Loucy (cell line): ENCODE measurements around the gene MIPEP.

ENCODE experiments used
- H2AFZ ChIP-seq: fragments of 200-600 bp; sonication (generic); 2 replicates; pipeline ENCODE4 v1.6.0; 2016; ENCODE audit warnings: antibody characterized with exemption, mild to moderate bottlenecking, low read length, moderate library complexity
- H3F3A ChIP-seq: fragments of 200-600 bp; 2 replicates; pipeline ENCODE4 v1.6.0; 2016; ENCODE audit warnings: antibody characterized with exemption, low read depth, mild to moderate bottlenecking
- H3K27me3 ChIP-seq: fragments of 200-600 bp; sonication (generic); 2 replicates; pipeline ENCODE4 v1.6.1; 2014; ENCODE audit warnings: low read length, mild to moderate bottlenecking; ENCODE audit not compliant: insufficient read depth, poor library complexity, severe bottlenecking
- H3K36me3 ChIP-seq: fragments of 200-600 bp; sonication (generic); 2 replicates; pipeline ENCODE4 v1.6.1; 2016; ENCODE audit warnings: low read length; ENCODE audit not compliant: insufficient read depth
- H3K4me1 ChIP-seq: fragments of 200-600 bp; sonication (generic); 2 replicates; pipeline ENCODE4 v1.5.1; 2014; ENCODE audit warnings: low read length, mild to moderate bottlenecking; ENCODE audit not compliant: insufficient read depth, poor library complexity, severe bottlenecking
- H3K4me2 ChIP-seq: fragments of 200-600 bp; sonication (generic); 2 replicates; pipeline ENCODE4 v1.6.0; 2014; ENCODE audit warnings: antibody characterized with exemption, low read length, low read depth, mild to moderate bottlenecking; ENCODE audit not compliant: poor library complexity, severe bottlenecking
- H3K4me3 ChIP-seq: fragments of 200-600 bp; sonication (generic); 2 replicates; pipeline ENCODE4 v1.5.1; 2014; ENCODE audit warnings: low read length, mild to moderate bottlenecking, mixed read lengths; ENCODE audit not compliant: poor library complexity, severe bottlenecking
- H3K79me2 ChIP-seq: fragments of 200-600 bp; sonication (generic); 2 replicates; pipeline ENCODE4 v1.6.1; 2014; ENCODE audit warnings: low read length; ENCODE audit not compliant: insufficient read depth
- H3K9ac ChIP-seq: fragments of 200-600 bp; sonication (generic); 2 replicates; pipeline ENCODE4 v1.6.0; 2014; ENCODE audit warnings: mild to moderate bottlenecking, low read depth, low read length, moderate library complexity; ENCODE audit not compliant: poor library complexity, severe bottlenecking
- H3K9me2 ChIP-seq: fragments of 200-600 bp; sonication (generic); replicated peaks from 2 replicates; pipeline ENCODE4 v1.6.1; 2016; ENCODE audit warnings: low read depth, low read length, mixed read lengths
- H3K9me3 ChIP-seq: fragments of 200-600 bp; sonication (generic); 2 replicates; pipeline ENCODE4 v1.6.1; 2014; ENCODE audit warnings: mild to moderate bottlenecking, antibody characterized with exemption, low read length, low read depth; ENCODE audit not compliant: insufficient read depth
- H4K20me1 ChIP-seq: fragments of 200-600 bp; sonication (generic); 2 replicates; pipeline ENCODE4 v1.6.0; 2014; ENCODE audit warnings: antibody characterized with exemption, low read length, mild to moderate bottlenecking; ENCODE audit not compliant: insufficient read depth, poor library complexity, severe bottlenecking
- EZH2phosphoT487 ChIP-seq: fragments of 200-600 bp; IDR thresholded peaks from 2 replicates; pipeline ENCODE4 v1.6.1; 2018; ENCODE audit warnings: antibody characterized with exemption, mild to moderate bottlenecking, moderate library complexity, borderline replicate concordance
- TF ChIP-seq, protein P1 (sequence below): fragments of 200-600 bp; sonication (generic); conservative IDR thresholded peaks from 2 replicates; pipeline ENCODE4 v1.5.1; 2014; ENCODE audit warnings: mild to moderate bottlenecking, antibody characterized with exemption, low read length

The MIPEP gene

DNA sequence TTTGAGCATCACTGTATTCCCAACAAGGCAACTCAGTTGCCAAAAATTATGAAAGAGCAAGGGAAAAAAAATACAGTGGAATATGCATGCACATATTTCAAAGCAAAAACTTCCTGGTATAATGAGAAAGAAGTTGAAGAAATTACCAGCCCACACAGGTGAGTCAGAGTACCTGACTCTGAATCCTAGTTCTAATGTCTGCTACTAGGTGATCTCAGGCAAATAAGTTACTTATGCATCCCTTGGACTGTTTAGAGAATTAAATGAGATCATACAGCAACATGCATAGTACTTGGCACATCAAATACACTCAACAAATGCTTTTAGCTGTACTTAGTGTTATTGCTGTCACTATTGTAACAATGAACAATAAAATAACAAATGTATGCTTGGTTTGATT is 144.9 kb downstream of the MIPEP start:
- Histone ChIP-seq H3K9me3 (no peaks in the 10 kb centered on the region), H2AFZ (no peak overlapping the region), H3K79me2 (no peaks in the 10 kb centered on the region), H3K4me3 (no peak overlapping the region), H3F3A (0 out of 2 replicates have a peak, but pooled peaks cover 3% of the 10 kb centered on the region), H3K27me3 (no peaks in the 10 kb centered on the region), H3K9me2 (no peaks in the 10 kb centered on the region), H3K4me1 (peaks cover 13% of the 10 kb centered on the region), H3K4me2 (no peak overlapping the region), H3K36me3 (no peaks in the 10 kb centered on the region), H3K9ac (no peak overlapping the region), H4K20me1 (no peaks in the 10 kb centered on the region)
- TF ChIP-seq, protein P1, sequence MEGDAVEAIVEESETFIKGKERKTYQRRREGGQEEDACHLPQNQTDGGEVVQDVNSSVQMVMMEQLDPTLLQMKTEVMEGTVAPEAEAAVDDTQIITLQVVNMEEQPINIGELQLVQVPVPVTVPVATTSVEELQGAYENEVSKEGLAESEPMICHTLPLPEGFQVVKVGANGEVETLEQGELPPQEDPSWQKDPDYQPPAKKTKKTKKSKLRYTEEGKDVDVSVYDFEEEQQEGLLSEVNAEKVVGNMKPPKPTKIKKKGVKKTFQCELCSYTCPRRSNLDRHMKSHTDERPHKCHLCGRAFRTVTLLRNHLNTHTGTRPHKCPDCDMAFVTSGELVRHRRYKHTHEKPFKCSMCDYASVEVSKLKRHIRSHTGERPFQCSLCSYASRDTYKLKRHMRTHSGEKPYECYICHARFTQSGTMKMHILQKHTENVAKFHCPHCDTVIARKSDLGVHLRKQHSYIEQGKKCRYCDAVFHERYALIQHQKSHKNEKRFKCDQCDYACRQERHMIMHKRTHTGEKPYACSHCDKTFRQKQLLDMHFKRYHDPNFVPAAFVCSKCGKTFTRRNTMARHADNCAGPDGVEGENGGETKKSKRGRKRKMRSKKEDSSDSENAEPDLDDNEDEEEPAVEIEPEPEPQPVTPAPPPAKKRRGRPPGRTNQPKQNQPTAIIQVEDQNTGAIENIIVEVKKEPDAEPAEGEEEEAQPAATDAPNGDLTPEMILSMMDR = no peak
- no peak for TF ChIP-seq EZH2phosphoT487

DNA sequence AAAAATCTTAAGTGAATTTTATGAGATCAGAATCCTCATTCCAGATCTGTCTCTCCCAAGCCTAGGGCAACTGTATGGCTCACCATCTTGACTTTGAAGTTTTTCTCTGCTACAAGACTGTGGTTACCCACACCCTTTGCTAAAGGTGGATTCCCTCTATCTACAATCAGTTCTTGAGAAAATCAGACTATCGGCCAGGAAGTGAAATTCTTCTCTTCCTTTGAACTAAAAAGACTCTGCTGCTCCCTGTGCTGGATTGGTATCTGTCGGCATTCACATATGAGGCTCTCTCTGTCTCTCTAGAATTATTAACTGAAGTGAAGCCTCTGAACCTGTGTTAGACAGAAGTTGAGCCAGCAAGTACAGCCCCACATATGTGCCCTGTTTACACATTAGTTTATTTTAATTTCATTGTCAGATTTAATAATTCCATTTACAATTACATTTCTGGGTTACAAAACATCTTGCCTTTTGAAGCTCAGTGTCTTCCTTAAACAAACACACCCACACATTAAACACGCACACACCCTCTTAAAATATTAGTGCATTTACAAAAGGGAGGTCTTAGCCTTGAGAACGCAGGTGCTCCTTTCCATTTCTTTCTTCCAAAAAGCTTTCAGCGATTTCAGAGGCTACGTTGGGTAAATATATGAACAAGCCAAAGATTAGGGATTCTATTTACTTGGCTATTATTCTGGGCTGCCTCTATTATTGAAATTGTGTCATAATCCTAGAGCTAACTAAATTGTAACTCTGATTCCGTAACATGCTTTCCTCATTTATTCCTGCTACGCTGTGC is 145.7 kb downstream of the MIPEP start:
- H2AFZ ChIP-seq = no peak overlapping the region
- H3K9me2 ChIP-seq = no peaks in the 10 kb centered on the region
- peaks cover 13% of the 10 kb centered on the region for H3K4me1 ChIP-seq
- no peaks in the 10 kb centered on the region for H3K9me3 ChIP-seq
- no peaks in the 10 kb centered on the region for H4K20me1 ChIP-seq
- H3K79me2 ChIP-seq = no peaks in the 10 kb centered on the region
- peak overlapping the region; percentile 5 for H3K4me2 ChIP-seq
- 0 out of 2 replicates have a peak, but pooled peaks cover 3% of the 10 kb centered on the region for H3F3A ChIP-seq
- H3K36me3 ChIP-seq = no peaks in the 10 kb centered on the region
- no peak for TF ChIP-seq EZH2phosphoT487
- TF ChIP-seq, protein P1 = no peak
- H3K4me3 ChIP-seq = no peak overlapping the region
- no peak overlapping the region for H3K9ac ChIP-seq
- no peaks in the 10 kb centered on the region for H3K27me3 ChIP-seq

- no peak overlapping the region for H2AFZ ChIP-seq
- no peaks in the 10 kb centered on the region for H3K9me2 ChIP-seq
- H3K4me1 ChIP-seq = peaks cover 13% of the 10 kb centered on the region
- no peaks in the 10 kb centered on the region for H3K36me3 ChIP-seq
- H3K79me2 ChIP-seq = no peaks in the 10 kb centered on the region
- no peak overlapping the region for H3K9ac ChIP-seq
- TF ChIP-seq, protein P1 = peak; percentile 70
- TF ChIP-seq EZH2phosphoT487 = no peak
- H3K4me3 ChIP-seq = no peak overlapping the region
- 0 out of 2 replicates have a peak, but pooled peaks cover 3% of the 10 kb centered on the region for H3F3A ChIP-seq
- H4K20me1 ChIP-seq = no peaks in the 10 kb centered on the region
- H3K27me3 ChIP-seq = no peaks in the 10 kb centered on the region
- no peaks in the 10 kb centered on the region for H3K9me3 ChIP-seq
- H3K4me2 ChIP-seq = no peak overlapping the region
Measured at GRCh38 chr13:23741879-23742510, 147.2 kb downstream of the MIPEP start.
